GM10266 (cell line): Measurements from ENCODE around the gene CLIC3.

Source experiments
- DNase-seq: peaks from one replicate; pipeline ENCODE4 v3.0.0; 2012; ENCODE audit errors: extremely low spot score
- CTCF ChIP-seq: IDR thresholded peaks from 2 replicates; pipeline ENCODE4 v1.5.1; 2012; ENCODE audit warnings: mild to moderate bottlenecking, low read depth; ENCODE audit not compliant: control insufficient read depth, insufficient read depth; ENCODE audit errors: missing control alignments

Gene CLIC3

GRCh38 chr9:136990242-136990911, 6.0 kb downstream of the CLIC3 start:
- TF ChIP-seq CTCF = no peak
- no peak for DNase-seq

GRCh38 chr9:136988872-136989271, 7.5 kb downstream of the CLIC3 start:
- TF ChIP-seq CTCF = no peak
- DNase-seq = no peak

- TF ChIP-seq CTCF = no peak
- DNase-seq = no peak
These were observed 10.5 kb downstream of the CLIC3 start for GRCh38 chr9:136985853-136986252.

- no peak for DNase-seq
- TF ChIP-seq CTCF = no peak
These were observed 11.3 kb downstream of the CLIC3 start for GRCh38 chr9:136985027-136985602.

GRCh38 chr9:136984464-136985026, 11.8 kb downstream of the CLIC3 start:
- no peak for TF ChIP-seq CTCF
- no peak for DNase-seq

- no peak for TF ChIP-seq CTCF
- no peak for DNase-seq
These were observed 12.6 kb downstream of the CLIC3 start for GRCh38 chr9:136983656-136984314.

- TF ChIP-seq CTCF = no peak
- no peak for DNase-seq
These were observed 13.2 kb downstream of the CLIC3 start for GRCh38 chr9:136983167-136983566.
